ENCODE results near the gene CYP2C18. TPM values are rescaled to one million over a fixed set of nuclear protein-coding genes. Genes with fewer than 3 reads are reported as not detected.

The CYP2C18 gene
- polyA plus RNA-seq, 1 donor from 2014 or later: not detected

GRCh38 chr10:94676496-94676895 is 7.0 kb upstream of the CYP2C18 start:
- no peak overlapping the region for H2AFZ ChIP-seq (ENCODE audit: low read depth, low read length)
- TF ChIP-seq CTCF (IDR thresholded peaks at IDR 0.05; ENCODE audit: poor library complexity, severe bottlenecking) (no peak), EZH2 (IDR thresholded peaks at IDR 0.05; ENCODE audit: borderline replicate concordance, insufficient read depth, low read length, poor library complexity, severe bottlenecking) (no peak), RAD21 (conservative IDR thresholded peaks at IDR 0.05) (no peak), SMC3 (conservative IDR thresholded peaks at IDR 0.05; ENCODE audit: poor library complexity) (no peak), EP300 (conservative IDR thresholded peaks at IDR 0.05; ENCODE audit: poor library complexity, severe bottlenecking) (no peak), TAF1 (IDR thresholded peaks at IDR 0.05; ENCODE audit: low read depth) (no peak), REST (IDR thresholded peaks at IDR 0.05; ENCODE audit: borderline replicate concordance) (no peak)
- no peaks in the 10 kb centered on the region for H3K9me3 ChIP-seq (ENCODE audit: low read length)
- H4K20me1 ChIP-seq (ENCODE audit: insufficient read depth): no peaks in the 10 kb centered on the region
- H3K4me3 ChIP-seq (ENCODE audit: low read length): no peak overlapping the region
- no peaks in the 10 kb centered on the region for H3K79me2 ChIP-seq (replicated peaks; ENCODE audit: insufficient read depth, low read length)
- H3K27me3 ChIP-seq (ENCODE audit: insufficient read depth, low read depth, low read length): no peaks in the 10 kb centered on the region
- H3K27ac ChIP-seq (ENCODE audit: low read length): no peak overlapping the region
- H3K9me2 ChIP-seq (ENCODE audit: insufficient read depth, low read length): no peaks in the 10 kb centered on the region
- H3K4me2 ChIP-seq (ENCODE audit: low read length): no peak overlapping the region
- no peak overlapping the region for H3K9ac ChIP-seq (ENCODE audit: low read length)
- H3F3A ChIP-seq (ENCODE audit: insufficient read depth, low read length, poor library complexity, severe bottlenecking): no peaks in the 10 kb centered on the region
- H3K36me3 ChIP-seq (ENCODE audit: insufficient read depth, low read length): no peaks in the 10 kb centered on the region

GRCh38 chr10:94677691-94678090 is 5.8 kb upstream of the CYP2C18 start:
- H3K36me3 ChIP-seq (ENCODE audit: insufficient read depth, low read length): no peaks in the 10 kb centered on the region
- H3K4me2 ChIP-seq (ENCODE audit: low read length): no peak overlapping the region
- H3K9me2 ChIP-seq (ENCODE audit: insufficient read depth, low read length): no peaks in the 10 kb centered on the region
- no peak overlapping the region for H3K4me3 ChIP-seq (ENCODE audit: low read length)
- H3K27ac ChIP-seq (ENCODE audit: low read length): no peak overlapping the region
- H3F3A ChIP-seq (ENCODE audit: insufficient read depth, low read length, poor library complexity, severe bottlenecking): no peaks in the 10 kb centered on the region
- TF ChIP-seq CTCF (IDR thresholded peaks at IDR 0.05; ENCODE audit: poor library complexity, severe bottlenecking): no peak
- no peaks in the 10 kb centered on the region for H3K9me3 ChIP-seq (ENCODE audit: low read length)
- no peaks in the 10 kb centered on the region for H4K20me1 ChIP-seq (ENCODE audit: insufficient read depth)
- no peak overlapping the region for H2AFZ ChIP-seq (ENCODE audit: low read depth, low read length)
- no peaks in the 10 kb centered on the region for H3K27me3 ChIP-seq (ENCODE audit: insufficient read depth, low read depth, low read length)
- no peak overlapping the region for H3K9ac ChIP-seq (ENCODE audit: low read length)
- H3K79me2 ChIP-seq (replicated peaks; ENCODE audit: insufficient read depth, low read length): no peaks in the 10 kb centered on the region
